OCI-LY1 (cell line): ENCODE results near the gene MYO16.

Experiments used
- H2AFZ ChIP-seq: fragments of 200-600 bp; sonication (generic), shearing (Covaris generic); 2 replicates; pipeline ENCODE4 v1.6.0; 2014; ENCODE audit warnings: antibody characterized with exemption, mild to moderate bottlenecking, low read length
- H3F3A ChIP-seq: fragments of 200-600 bp; sonication (generic), shearing (Covaris generic); 2 replicates; pipeline ENCODE4 v1.6.0; 2014; ENCODE audit warnings: mild to moderate bottlenecking, antibody characterized with exemption, low read length, moderate library complexity; ENCODE audit not compliant: insufficient read depth
- H3K27ac ChIP-seq: fragments of 200-600 bp; sonication (generic); 2 replicates; pipeline ENCODE4 v1.5.1; 2014; ENCODE audit warnings: low read length, mixed run types, mild to moderate bottlenecking, low read depth; ENCODE audit not compliant: poor library complexity, severe bottlenecking
- H3K27me3 ChIP-seq: fragments of 200-600 bp; sonication (generic); 2 replicates; pipeline ENCODE4 v1.6.0; 2014; ENCODE audit warnings: antibody characterized with exemption, mild to moderate bottlenecking, low read length, moderate library complexity; ENCODE audit not compliant: insufficient read depth
- H3K36me3 ChIP-seq: fragments of 200-600 bp; sonication (generic); 2 replicates; pipeline ENCODE4 v1.6.1; 2014; ENCODE audit warnings: mild to moderate bottlenecking, antibody characterized with exemption, low read length, moderate library complexity, mixed read lengths; ENCODE audit not compliant: insufficient read depth
- H3K4me1 ChIP-seq: fragments of 200-600 bp; sonication (generic); 2 replicates; pipeline ENCODE4 v1.5.1; 2014; ENCODE audit warnings: mild to moderate bottlenecking, low read length, moderate library complexity; ENCODE audit not compliant: insufficient read depth, severe bottlenecking
- H3K4me2 ChIP-seq: fragments of 200-600 bp; sonication (generic), shearing (Covaris generic); 2 replicates; pipeline ENCODE4 v1.6.1; 2014; ENCODE audit warnings: low read length
- H3K4me3 ChIP-seq: fragments of 200-600 bp; sonication (generic); 2 replicates; pipeline ENCODE4 v1.5.1; 2014; ENCODE audit warnings: low read length, low read depth, mild to moderate bottlenecking, mixed read lengths; ENCODE audit not compliant: poor library complexity, severe bottlenecking
- H3K79me2 ChIP-seq: fragments of 200-600 bp; shearing (Covaris generic); 2 replicates; pipeline ENCODE4 v1.6.1; 2016; ENCODE audit warnings: mixed run types, low read length, mixed read lengths; ENCODE audit not compliant: insufficient read depth
- H3K9ac ChIP-seq: fragments of 200-600 bp; sonication (generic), shearing (Covaris generic); 2 replicates; pipeline ENCODE4 v1.6.1; 2014; ENCODE audit warnings: mild to moderate bottlenecking, low read length, mixed read lengths
- H3K9me2 ChIP-seq: fragments of 200-600 bp; sonication (generic), shearing (Covaris generic); 2 replicates; pipeline ENCODE4 v1.6.1; 2014; ENCODE audit warnings: low read depth, mild to moderate bottlenecking, low read length, mixed read lengths
- H3K9me3 ChIP-seq: fragments of 200-600 bp; shearing (Covaris generic); 2 replicates; pipeline ENCODE4 v1.6.1; 2014; ENCODE audit warnings: low read length, mixed read lengths
- H4K20me1 ChIP-seq: fragments of 200-600 bp; sonication (generic), shearing (Covaris generic); 2 replicates; pipeline ENCODE4 v1.6.0; 2016; ENCODE audit warnings: mild to moderate bottlenecking, low read length; ENCODE audit not compliant: insufficient read depth
- CTCF ChIP-seq: fragments of 200-600 bp; sonication (generic), shearing (Covaris generic); IDR thresholded peaks from 2 replicates; pipeline ENCODE4 v1.5.1; 2017; ENCODE audit warnings: mild to moderate bottlenecking, antibody characterized with exemption, low read length, moderate library complexity, mixed read lengths
- EZH2 ChIP-seq: fragments of 200-600 bp; sonication (generic), shearing (Covaris generic); IDR thresholded peaks from 2 replicates; pipeline ENCODE4 v1.8.0; 2017; ENCODE audit warnings: borderline replicate concordance, mixed run types, mild to moderate bottlenecking, antibody characterized with exemption, low read length, moderate library complexity, mixed read lengths

The MYO16 gene

DNA sequence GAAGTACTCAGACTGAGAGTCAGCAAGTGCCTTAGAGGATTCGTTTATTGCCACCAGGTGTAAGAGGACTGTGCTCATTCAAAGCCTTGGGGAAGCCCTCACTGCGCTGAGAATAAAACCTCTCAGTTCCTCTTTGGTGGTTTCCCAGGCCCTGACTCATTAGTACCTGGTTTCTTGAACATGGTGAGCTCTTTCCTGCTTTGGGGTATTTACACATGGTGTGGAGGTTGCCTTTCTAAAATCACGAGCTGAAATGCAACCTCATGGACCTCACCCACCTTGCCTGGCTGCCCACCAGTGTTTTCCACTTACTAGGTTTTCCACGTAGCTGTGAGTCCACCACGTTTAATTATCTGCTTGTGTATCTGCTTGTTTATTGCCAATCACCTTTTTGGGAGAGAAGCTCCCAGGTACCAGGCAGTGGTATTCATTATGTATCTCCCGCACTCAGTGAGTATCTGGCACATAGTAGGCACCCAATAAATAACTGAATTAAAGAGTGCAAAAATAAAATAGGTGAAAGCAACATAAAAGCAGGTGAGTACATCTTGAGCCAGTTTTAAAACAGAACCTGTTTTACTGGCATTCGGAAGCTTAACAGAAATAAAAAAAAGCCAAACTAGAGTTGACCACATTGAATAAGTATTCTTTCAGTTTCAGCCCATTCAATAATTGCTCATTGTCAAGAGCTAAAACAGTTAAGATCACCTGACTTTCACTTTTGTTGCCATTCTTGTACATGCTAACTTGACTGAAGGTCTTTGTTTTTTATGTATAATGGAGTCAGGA is 533.0 kb downstream of the MYO16 start:
- H3K4me1 ChIP-seq = peaks cover 41% of the 10 kb centered on the region
- no peaks in the 10 kb centered on the region for H4K20me1 ChIP-seq
- H3F3A ChIP-seq = no peaks in the 10 kb centered on the region
- no peaks in the 10 kb centered on the region; the same call in 1 of the 2 replicates for H3K36me3 ChIP-seq
- H3K27me3 ChIP-seq = no peaks in the 10 kb centered on the region
- no peak overlapping the region for H3K4me3 ChIP-seq
- H3K4me2 ChIP-seq = peak overlapping the region; percentile 33
- no peaks in the 10 kb centered on the region for H3K9me2 ChIP-seq
- H3K9me3 ChIP-seq = no peaks in the 10 kb centered on the region
- H2AFZ ChIP-seq = no peak overlapping the region
- no peak overlapping the region for H3K9ac ChIP-seq
- no peaks in the 10 kb centered on the region for H3K79me2 ChIP-seq
- no peak for TF ChIP-seq EZH2
- no peak for TF ChIP-seq CTCF
- H3K27ac ChIP-seq = peak overlapping the region; percentile 86

- Histone ChIP-seq H3K36me3 (no peaks in the 10 kb centered on the region; the same call in 1 of the 2 replicates), H4K20me1 (no peaks in the 10 kb centered on the region), H3K27ac (peak overlapping the region; percentile 86), H3K9me2 (no peaks in the 10 kb centered on the region), H3K79me2 (no peaks in the 10 kb centered on the region), H3K27me3 (no peaks in the 10 kb centered on the region), H3K4me3 (no peak overlapping the region), H3K4me1 (peaks cover 41% of the 10 kb centered on the region), H3K9ac (no peak overlapping the region), H3K9me3 (no peaks in the 10 kb centered on the region), H3F3A (no peaks in the 10 kb centered on the region), H3K4me2 (0 out of 2 replicates have a peak overlapping the region, but pooled peaks have one; percentile 33), H2AFZ (no peak overlapping the region)
- no peak for TF ChIP-seq CTCF
- TF ChIP-seq EZH2 = no peak
Measured at GRCh38 chr13:109163037-109163379, 533.6 kb downstream of the MYO16 start.

DNA sequence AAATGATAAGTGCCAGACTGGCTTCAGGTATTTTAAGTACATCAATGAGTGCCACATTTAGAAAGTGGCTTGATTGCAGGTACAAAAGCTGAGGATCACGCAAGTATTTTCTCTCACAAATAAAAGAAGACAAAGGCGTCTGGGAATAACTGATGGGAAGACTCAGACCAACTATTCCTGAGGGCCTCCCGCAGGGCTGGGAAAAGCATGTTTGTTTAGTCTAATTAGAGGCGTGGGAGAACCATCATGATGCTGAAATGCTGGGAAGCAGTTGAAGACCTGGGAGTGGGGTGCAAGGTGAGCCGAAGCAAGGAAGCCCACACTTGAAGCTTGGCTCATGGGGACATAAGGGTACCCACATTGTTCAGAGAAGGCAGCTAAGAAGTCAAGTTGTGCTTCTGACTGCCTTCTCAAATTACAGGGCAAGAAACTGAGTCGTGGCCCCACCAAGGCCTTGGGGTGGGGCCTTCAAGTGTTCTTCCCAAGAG is 536.0 kb downstream of the MYO16 start:
- TF ChIP-seq EZH2 (no peak), CTCF (no peak)
- Histone ChIP-seq H2AFZ (no peak overlapping the region), H3K36me3 (no peaks in the 10 kb centered on the region; the same call in 1 of the 2 replicates), H3K4me2 (no peak overlapping the region), H3K27me3 (no peaks in the 10 kb centered on the region), H3K9me2 (no peaks in the 10 kb centered on the region), H4K20me1 (no peaks in the 10 kb centered on the region), H3K27ac (no peak overlapping the region), H3K4me3 (no peak overlapping the region), H3K4me1 (peaks cover 26% of the 10 kb centered on the region), H3K9me3 (no peaks in the 10 kb centered on the region), H3K79me2 (no peaks in the 10 kb centered on the region), H3F3A (no peaks in the 10 kb centered on the region), H3K9ac (no peak overlapping the region)
